GM19438 (cell line): Measurements from ENCODE around the gene MGAT4B.

Experiments used
- ATAC-seq: cut with Tn5 transposase; IDR thresholded peaks from one replicate; pipeline ENCODE4 v1.9.1; 2021; ENCODE audit warnings: low read depth; ENCODE audit not compliant: unreplicated experiment

MGAT4B gene

DNA sequence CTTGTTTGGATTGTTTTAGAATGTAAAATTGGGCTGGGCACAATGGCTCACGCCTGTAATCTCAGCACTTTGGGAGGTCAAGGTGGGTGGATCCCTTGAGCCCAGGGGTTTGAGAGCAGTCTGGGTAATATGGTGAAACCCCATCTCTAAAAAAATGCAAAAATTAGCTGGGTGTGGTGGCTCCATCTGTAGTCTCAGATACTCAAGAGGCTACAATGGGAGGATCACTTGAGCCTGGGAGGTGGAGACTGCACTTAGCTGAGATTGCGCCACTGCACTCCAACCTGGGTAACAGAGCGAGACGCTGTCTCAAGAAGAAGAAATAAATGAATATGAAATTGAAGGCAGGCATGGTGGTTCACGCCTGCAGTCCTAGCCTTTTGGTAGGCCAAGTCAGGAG, 52.7 kb downstream of the MGAT4B start:
- ATAC-seq = no peak

DNA sequence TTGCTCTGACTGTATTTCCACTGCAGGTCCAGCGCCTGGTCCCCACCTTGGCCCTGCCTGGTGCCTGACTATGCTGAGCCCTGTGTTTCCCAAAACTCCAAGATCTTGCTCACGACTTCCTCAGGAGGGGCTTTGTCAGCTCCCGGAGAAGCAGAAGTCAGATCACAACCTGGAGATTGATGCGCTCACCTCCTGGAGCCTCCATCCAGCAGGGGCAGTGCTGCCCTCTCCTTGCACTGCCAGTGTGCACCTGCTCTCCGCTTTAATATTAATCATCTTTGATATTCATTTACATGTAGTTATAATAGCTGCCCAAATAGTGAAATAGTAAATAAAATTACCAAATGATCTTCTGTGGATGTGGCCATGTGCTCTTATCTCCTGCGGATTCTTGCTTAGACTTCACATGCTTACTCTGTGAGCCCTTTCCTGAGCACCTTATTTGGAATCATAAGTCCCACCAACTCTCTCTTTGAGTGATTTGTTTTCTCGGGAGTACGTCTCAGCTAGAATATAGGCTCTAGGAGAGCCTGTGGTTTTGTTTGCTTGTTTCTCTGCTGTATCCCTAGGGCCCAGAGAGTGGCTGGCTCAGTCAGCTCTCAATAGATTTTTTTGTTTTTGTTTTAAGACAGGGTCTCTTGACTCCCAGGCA, 56.7 kb downstream of the MGAT4B start:
- no peak for ATAC-seq

DNA sequence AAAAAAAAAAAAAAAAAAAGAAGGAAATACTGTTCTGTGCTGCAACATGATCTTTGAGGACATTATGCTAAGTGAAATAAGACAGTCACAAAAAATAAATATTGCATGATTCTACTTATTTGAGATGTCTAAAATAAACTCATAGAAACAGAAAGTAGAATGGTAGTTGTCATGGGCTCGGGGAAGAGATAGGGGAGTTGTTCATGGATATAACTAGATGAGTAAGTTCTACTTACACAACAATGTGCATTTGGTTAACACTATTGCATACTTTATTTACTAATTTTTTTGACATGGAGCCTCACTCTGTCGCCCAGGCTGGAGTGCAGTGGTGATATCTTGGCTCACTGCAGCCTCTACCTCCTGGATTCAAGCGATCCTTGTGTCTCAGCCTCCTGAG, 58.9 kb downstream of the MGAT4B start:
- ATAC-seq = no peak
